SK-N-MC (cell line): ENCODE results near the gene GPR156.

Experiments
- DNase-seq: peaks from one replicate; pipeline ENCODE4 v3.0.0-alpha.2; 2011; ENCODE audit warnings: low read depth, low spot score
- H3K27ac ChIP-seq: fragments of 200-600 bp; sonication (generic); 2 replicates; pipeline ENCODE4 v1.5.1; 2016; ENCODE audit warnings: mixed run types
- H3K36me3 ChIP-seq: fragments of 200-600 bp; sonication (generic); 2 replicates; pipeline ENCODE4 v1.6.1; 2017; ENCODE audit warnings: antibody characterized with exemption, low read length, mixed read lengths; ENCODE audit not compliant: insufficient read depth
- H3K4me3 ChIP-seq: fragments of 200-600 bp; sonication (generic); 2 replicates; pipeline ENCODE4 v1.5.1; 2016
- H3K9ac ChIP-seq: fragments of 200-600 bp; sonication (generic); 2 replicates; pipeline ENCODE4 v1.8.0; 2017; ENCODE audit warnings: mixed run types, mixed read lengths; ENCODE audit not compliant: insufficient read length
- H3K9me3 ChIP-seq: fragments of 200-600 bp; sonication (generic); 2 replicates; pipeline ENCODE4 v1.6.1; 2017; ENCODE audit warnings: low read depth, mild to moderate bottlenecking, antibody characterized with exemption, low read length, moderate library complexity, mixed read lengths
- EZH2 ChIP-seq: fragments of 200-600 bp; sonication (generic); IDR thresholded peaks from one replicate; pipeline ENCODE4 v1.6.1; 2017; ENCODE audit warnings: antibody characterized with exemption
- FOXP2 ChIP-seq: optimal IDR thresholded peaks from 2 replicates; pipeline ENCODE3; 2011; ENCODE audit warnings: mild to moderate bottlenecking, moderate library complexity; ENCODE audit not compliant: insufficient read depth; ENCODE audit errors: extremely low read length, control extremely low read depth
- POLR2AphosphoS5 ChIP-seq: IDR thresholded peaks from 2 replicates; pipeline ENCODE4 v1.6.1; 2012; ENCODE audit warnings: mild to moderate bottlenecking, low read depth, low read length, borderline replicate concordance

The GPR156 gene

GRCh38 chr3:120144267-120144666, 140.8 kb downstream of the GPR156 start:
- Histone ChIP-seq H3K9ac (no peak overlapping the region), H3K9me3 (no peaks in the 10 kb centered on the region), H3K27ac (no peak overlapping the region), H3K4me3 (no peak overlapping the region), H3K36me3 (no peaks in the 10 kb centered on the region)
- DNase-seq = no peak
- no peak for TF ChIP-seq POLR2AphosphoS5
- TF ChIP-seq EZH2 = no peak
- no peak for TF ChIP-seq FOXP2

- Histone ChIP-seq H3K4me3 (no peak overlapping the region), H3K9ac (no peak overlapping the region), H3K27ac (no peak overlapping the region), H3K36me3 (no peaks in the 10 kb centered on the region), H3K9me3 (no peaks in the 10 kb centered on the region)
- no peak for TF ChIP-seq EZH2
- TF ChIP-seq FOXP2 = no peak
- TF ChIP-seq POLR2AphosphoS5 = no peak
- DNase-seq = no peak
These were observed 141.3 kb downstream of the GPR156 start for GRCh38 chr3:120143676-120144075.

GRCh38 chr3:120142236-120142635, 142.8 kb downstream of the GPR156 start:
- TF ChIP-seq FOXP2 (no peak), EZH2 (no peak), POLR2AphosphoS5 (no peak)
- Histone ChIP-seq H3K9me3 (no peaks in the 10 kb centered on the region), H3K9ac (no peak overlapping the region), H3K27ac (no peak overlapping the region), H3K4me3 (no peak overlapping the region), H3K36me3 (no peaks in the 10 kb centered on the region)
- no peak for DNase-seq

- no peak for TF ChIP-seq FOXP2
- TF ChIP-seq EZH2 = no peak
- TF ChIP-seq POLR2AphosphoS5 = no peak
These were observed 144.8 kb downstream of the GPR156 start for GRCh38 chr3:120140098-120140742.

GRCh38 chr3:120139140-120139539, 145.9 kb downstream of the GPR156 start:
- no peak overlapping the region for H3K27ac ChIP-seq
- DNase-seq = no peak
- TF ChIP-seq FOXP2 = no peak
- no peak for TF ChIP-seq POLR2AphosphoS5
- no peak for TF ChIP-seq EZH2
- no peaks in the 10 kb centered on the region for H3K9me3 ChIP-seq
- no peaks in the 10 kb centered on the region for H3K36me3 ChIP-seq
- H3K9ac ChIP-seq = no peak overlapping the region
- no peak overlapping the region for H3K4me3 ChIP-seq

More at GRCh38 chr3:120140098-120140742, 144.8 kb downstream of the GPR156 start:
- H3K27ac ChIP-seq = no peak overlapping the region
- H3K9me3 ChIP-seq = no peaks in the 10 kb centered on the region
- H3K9ac ChIP-seq = no peak overlapping the region
- DNase-seq = no peak
- no peaks in the 10 kb centered on the region for H3K36me3 ChIP-seq
- H3K4me3 ChIP-seq = no peak overlapping the region

GRCh38 chr3:120137548-120137947, 147.5 kb downstream of the GPR156 start:
- no peak for TF ChIP-seq EZH2
- no peak for TF ChIP-seq POLR2AphosphoS5
- TF ChIP-seq FOXP2 = no peak
- DNase-seq = no peak
- H3K4me3 ChIP-seq = no peak overlapping the region

GRCh38 chr3:120130656-120131055, 154.4 kb downstream of the GPR156 start:
- TF ChIP-seq FOXP2 (no peak), EZH2 (no peak), POLR2AphosphoS5 (no peak)
- no peak overlapping the region for H3K4me3 ChIP-seq
- no peak overlapping the region for H3K9ac ChIP-seq
- DNase-seq = no peak
- H3K27ac ChIP-seq = no peak overlapping the region
- H3K36me3 ChIP-seq = no peaks in the 10 kb centered on the region
- no peaks in the 10 kb centered on the region for H3K9me3 ChIP-seq

More at GRCh38 chr3:120137548-120137947, 147.5 kb downstream of the GPR156 start:
- Histone ChIP-seq H3K9me3 (no peaks in the 10 kb centered on the region), H3K27ac (no peak overlapping the region), H3K9ac (no peak overlapping the region), H3K36me3 (no peaks in the 10 kb centered on the region)

- Histone ChIP-seq H3K9ac (no peak overlapping the region), H3K9me3 (no peaks in the 10 kb centered on the region), H3K36me3 (no peaks in the 10 kb centered on the region), H3K27ac (no peak overlapping the region), H3K4me3 (no peak overlapping the region)
- no peak for DNase-seq
- TF ChIP-seq FOXP2 = no peak
- no peak for TF ChIP-seq POLR2AphosphoS5
- TF ChIP-seq EZH2 = no peak
These were observed 155.1 kb downstream of the GPR156 start for GRCh38 chr3:120129718-120130513.
